Panc1 (cell line): ENCODE data around the gene PROZ.

ENCODE experiments used
- CTCF ChIP-seq: fragments of 450-650 bp; IDR thresholded peaks from 2 replicates; pipeline ENCODE4 v1.5.1; 2017; ENCODE audit warnings: mild to moderate bottlenecking
- POLR2AphosphoS5 ChIP-seq: IDR thresholded peaks from 2 replicates; pipeline ENCODE4 v1.6.1; 2012; ENCODE audit warnings: mild to moderate bottlenecking, low read depth, low read length, moderate library complexity

- TF ChIP-seq CTCF (no peak), POLR2AphosphoS5 (no peak)
Measured at GRCh38 chr13:113112893-113113845, 45.3 kb upstream of the PROZ start.
